GM12878 (cell line): ENCODE measurements around the gene ARSD. TPM values are rescaled to one million over a fixed set of nuclear protein-coding genes. Genes with fewer than 3 reads are reported as not detected.

ENCODE experiments used
- ATAC-seq: fragments of 200-7000 bp; cut with Tn5 transposase; 3 replicates; pipeline ENCODE4 v1.9.1; 2020; ENCODE audit warnings: mild to moderate bottlenecking, moderate library complexity
- BruUV-seq: library from RNA; stranded (reverse); fragments of 400-500 nt; replicated peaks from 2 replicates; lab custom pipeline; 2021; lab: Mats Ljungman, UMichigan
- CTCF ChIA-PET: fragments of 300-600 bp; sonication (Branson Sonifier 250); formaldehyde crosslinking; extraction: SDS; loops from one replicate; lab custom pipeline; 2021; ENCODE audit warnings: inconsistent platforms; lab: Yijun Ruan, JAX
- POLR2A ChIA-PET: fragments of 350-600 bp; formaldehyde crosslinking; extraction: SDS; loops from one replicate; lab custom pipeline; 2021; ENCODE audit warnings: inconsistent platforms; lab: Charles Lee
- RAD21 ChIA-PET: fragments of 300-600 bp; sonication (Branson Sonifier 250); formaldehyde crosslinking; loops from one replicate; lab custom pipeline; 2023; ENCODE audit warnings: antibody characterized with exemption; ENCODE audit not compliant: unreplicated experiment; lab: Charles Lee
- SMC1A ChIA-PET: fragments of 300-600 bp; sonication (Branson Sonifier 250); formaldehyde crosslinking; loops from one replicate; lab custom pipeline; 2023; ENCODE audit not compliant: unreplicated experiment, uncharacterized antibody; lab: Charles Lee
- DNase-seq: peaks from one replicate; pipeline ENCODE4 v3.0.0-alpha.2; 2011; ENCODE audit warnings: low read depth, low spot score
- FAIRE-seq: peaks from 3 replicates; lab custom pipeline; 2011; peaks lifted over from hg19 to GRCh38; lab: Jason Lieb, UNC
- H2AFZ ChIP-seq: 2 replicates; pipeline ENCODE4 v1.6.0; 2011; ENCODE audit warnings: low read depth, low read length, control low read depth; ENCODE audit not compliant: control insufficient read depth
- H3K27ac ChIP-seq: 2 replicates; pipeline ENCODE4 v1.5.1; 2011; ENCODE audit warnings: control low read depth; ENCODE audit not compliant: control insufficient read depth, insufficient read depth
- H3K27me3 ChIP-seq, 2 experiments: replicated peaks in 1 of 2; 2 replicates each; pipeline versions ENCODE4 v1.6.0 to v1.6.1; 2011; ENCODE audit warnings: low read length in 1 of 2; ENCODE audit not compliant: control insufficient read depth in 2 of 2, insufficient read depth in 2 of 2
- H3K36me3 ChIP-seq, 2 experiments: 2 replicates each; pipeline ENCODE4 v1.5.1; 2011; ENCODE audit warnings: low read length in 1 of 2; ENCODE audit not compliant: control insufficient read depth in 2 of 2, insufficient read depth in 2 of 2
- H3K4me1 ChIP-seq: 2 replicates; pipeline ENCODE4 v1.6.1; 2011; ENCODE audit warnings: mild to moderate bottlenecking, low read length, moderate library complexity, mixed read lengths; ENCODE audit not compliant: control insufficient read depth, insufficient read depth
- H3K4me2 ChIP-seq: 2 replicates; pipeline ENCODE4 v1.6.0; 2011; ENCODE audit warnings: control low read depth; ENCODE audit not compliant: control insufficient read depth, insufficient read depth
- H3K4me3 ChIP-seq: fragments of 200-600 bp; sonication (generic); 2 replicates; pipeline ENCODE4 v1.5.1; 2016
- H3K79me2 ChIP-seq: 2 replicates; pipeline ENCODE4 v1.6.0; 2011; ENCODE audit warnings: low read length; ENCODE audit not compliant: control insufficient read depth, insufficient read depth
- H3K9ac ChIP-seq: 2 replicates; pipeline ENCODE4 v1.8.0; 2011; ENCODE audit warnings: low read length, control low read depth, mixed read lengths; ENCODE audit not compliant: control insufficient read depth, insufficient read depth
- H3K9me3 ChIP-seq: replicated peaks from 3 replicates; pipeline ENCODE4 v1.5.1; 2011; ENCODE audit warnings: mild to moderate bottlenecking, low read length; ENCODE audit not compliant: control insufficient read depth, insufficient read depth
- H4K20me1 ChIP-seq: 2 replicates; pipeline ENCODE4 v1.6.0; 2011; ENCODE audit not compliant: control insufficient read depth, insufficient read depth
- MYB ChIP-seq: fragments of 150-350 bp; IDR thresholded peaks from 2 replicates; pipeline ENCODE4 v1.6.1; 2014; ENCODE audit warnings: mild to moderate bottlenecking, low read depth, low read length, borderline replicate concordance
- NR2F1 ChIP-seq: fragments of 450-650 bp; conservative IDR thresholded peaks from 2 replicates; pipeline ENCODE4 v1.6.1; 2017; ENCODE audit warnings: mild to moderate bottlenecking
- RCOR1 ChIP-seq: conservative IDR thresholded peaks from 2 replicates; pipeline ENCODE4 v1.6.1; 2012; ENCODE audit warnings: low read depth, low read length, improper control_type of control experiment
- RUNX3 ChIP-seq: IDR thresholded peaks from 2 replicates; pipeline ENCODE4 v1.6.1; 2012; ENCODE audit warnings: low read length, inconsistent platforms
- SIN3A ChIP-seq: IDR thresholded peaks from 2 replicates; pipeline ENCODE4 v1.6.1; 2012; ENCODE audit warnings: low read depth, low read length, improper control_type of control experiment
- SKIL ChIP-seq: fragments of 450-650 bp; IDR thresholded peaks from 2 replicates; pipeline ENCODE4 v1.6.1; 2017; ENCODE audit warnings: mild to moderate bottlenecking, low read depth, inconsistent platforms; ENCODE audit not compliant: poor library complexity, severe bottlenecking
- SMARCA5 ChIP-seq: fragments of 450-650 bp; IDR thresholded peaks from 2 replicates; pipeline ENCODE4 v1.6.1; 2017; ENCODE audit warnings: mild to moderate bottlenecking
- YBX1 ChIP-seq: fragments of 450-650 bp; IDR thresholded peaks from 2 replicates; pipeline ENCODE4 v1.6.1; 2016; ENCODE audit warnings: antibody characterized with exemption
- ZBTB33 ChIP-seq: fragments of 450-650 bp; IDR thresholded peaks from 2 replicates; pipeline ENCODE4 v1.6.1; 2017; ENCODE audit warnings: mild to moderate bottlenecking
- ZBTB40 ChIP-seq: fragments of 450-650 bp; IDR thresholded peaks from 2 replicates; pipeline ENCODE4 v1.6.1; 2016; ENCODE audit warnings: mild to moderate bottlenecking, moderate library complexity, borderline replicate concordance
- WGBS: methylation state at CpG from one replicate; pipeline ENCODE4 v1.1.6; 2016; ENCODE audit warnings: low lambda C conversion rate; ENCODE audit not compliant: insufficient replicate concordance, insufficient coverage; ENCODE audit errors: missing lambda C conversion rate; 5-methylcytosine and 5-hydroxymethylcytosine counted together
- in situ Hi-C: fragments of 300-500 bp; cut with MboI; formaldehyde crosslinking; loops from 9 replicates; pipeline ENCODE4 v1.14.3; 2018; ENCODE audit warnings: mixed read lengths
- intact Hi-C: fragments of 100-400 bp; cut with micrococcal nuclease; formaldehyde crosslinking; loops from one replicate; pipeline ENCODE4 v1.14.2; 2022; ENCODE audit not compliant: unreplicated experiment
- polyA plus RNA-seq, 11 experiments: library from polyadenylated mRNA; depleted of rRNA in 4 of 11; unstranded in 6 of 11; stranded (reverse) in 5 of 11; fragments of >200 nt; fragmentation: Nextera tagmentation in 4 of 11; fragmentation: Illumina TruSeq in 1 of 11; extraction: Ambion mirVana in 4 of 11; extraction: Trizol in 1 of 11; gene quantifications; 1 replicate in 1 of 11; 2 replicates in 10 of 11; pipeline versions ENCODE4 v1.2.1 to v1.2.3, GENCODE V29; 2011 to 2016; ENCODE audit warnings: inconsistent platforms in 2 of 11, missing spikeins in 2 of 11, low read depth in 1 of 11
- total RNA-seq, 4 experiments: library from RNA; depleted of rRNA in 3 of 4; stranded (reverse); fragments of >200 nt in 3 of 4; fragmentation: Illumina TruSeq in 1 of 4; extraction: Trizol in 1 of 4; gene quantifications; 2 replicates each; pipeline versions ENCODE4 v1.2.1 to v1.2.3, GENCODE V29; 2013 to 2021

ARSD gene
- total and polyA plus RNA-seq, 10 of the 15 experiments (the other 5 are each of a cell fraction or from before 2014, with no cell fraction given): 0.05 to 1.5 (median 0.43) TPM

GRCh38 chrX:2867206-2867605, 61.9 kb downstream of the ARSD start:
- Histone ChIP-seq H3K79me2 (no peaks in the 10 kb centered on the region), H3K9ac (no peak overlapping the region), H3K27ac (no peak overlapping the region), H3K9me3 (no peaks in the 10 kb centered on the region; the same call in 2 of the 3 replicates), H3K27me3 (no peaks in the 10 kb centered on the region), H4K20me1 (no peaks in the 10 kb centered on the region), H3K4me1 (no peaks in the 10 kb centered on the region), H3K4me2 (no peak overlapping the region), H2AFZ (no peak overlapping the region), H3K36me3 (no peaks in the 10 kb centered on the region), H3K4me3 (no peak overlapping the region)
- FAIRE-seq: no peak
- in situ Hi-C loops (no loop called here), intact Hi-C loops (no loop called here)
- no peak for ATAC-seq
- no peak for TF ChIP-seq RCOR1
- no peak for TF ChIP-seq SIN3A
- no peak for TF ChIP-seq ZBTB40
- no peak for TF ChIP-seq YBX1
- TF ChIP-seq ZBTB33: no peak
- no peak for TF ChIP-seq MYB
- no peak for TF ChIP-seq NR2F1
- TF ChIP-seq SMARCA5: no peak
- TF ChIP-seq SKIL: no peak
- TF ChIP-seq RUNX3: no peak
- ChIA-PET RAD21 (no interaction called here), SMC1A (no interaction called here), POLR2A (no interaction called here), CTCF (no interaction called here)
- no peak for DNase-seq
- BruUV-seq: no TSS peak
- WGBS: 39% methylated on average over 7 of the region's 7 CpGs
